Activated naive CD4-positive, alpha-beta T cell treated with anti-CD3 and anti-CD28 coated beads, Interleukin-2, amount 50 U/mL, for 16 hours (primary cell): ENCODE measurements around the gene RGS13.

Source experiments
- DNase-seq: peaks from one replicate; pipeline ENCODE4 v3.0.0-alpha.2; 2020

Gene RGS13

GRCh38 chr1:192689459-192689858 lies 53.5 kb downstream of the RGS13 start:
- no peak for DNase-seq

- no peak for DNase-seq
Measured at GRCh38 chr1:192691041-192691440, 55.1 kb downstream of the RGS13 start.

GRCh38 chr1:192696082-192696481 lies 60.1 kb downstream of the RGS13 start:
- no peak for DNase-seq

GRCh38 chr1:192697771-192698170 lies 61.8 kb downstream of the RGS13 start:
- DNase-seq, result no peak

GRCh38 chr1:192698731-192699130 lies 62.8 kb downstream of the RGS13 start:
- no peak for DNase-seq

GRCh38 chr1:192700834-192701271 lies 64.9 kb downstream of the RGS13 start:
- no peak for DNase-seq

GRCh38 chr1:192702212-192702902 lies 66.4 kb downstream of the RGS13 start:
- DNase-seq, result no peak

GRCh38 chr1:192703283-192704206 lies 67.6 kb downstream of the RGS13 start:
- no peak for DNase-seq

GRCh38 chr1:192705510-192705909 lies 69.6 kb downstream of the RGS13 start:
- DNase-seq, result no peak

- DNase-seq, result no peak
Measured at GRCh38 chr1:192706936-192707335, 71.0 kb downstream of the RGS13 start.

- DNase-seq, result no peak
Measured at GRCh38 chr1:192707978-192708547, 72.1 kb downstream of the RGS13 start.

GRCh38 chr1:192709544-192709943 lies 73.6 kb downstream of the RGS13 start:
- DNase-seq, result no peak
